Adrenal gland (tissue), 12 donors: ENCODE measurements around the gene ABHD14A. TPM values are rescaled to one million over a fixed set of nuclear protein-coding genes. Genes with fewer than 3 reads are reported as not detected.

Experiments
- DNase-seq, 7 donors: peaks; one replicate each; pipeline ENCODE4 v3.0.0-alpha.2; 2019 to 2020
- H3K27ac ChIP-seq, 5 donors: fragments of 200-600 bp; sonication (generic) in 4 of 5; 1 replicate in 3 of 5; 2 replicates in 2 of 5; pipeline versions ENCODE4 v1.5.1 to v1.8.0; 2016 to 2020; ENCODE audit warnings: mild to moderate bottlenecking in 1 of 5
- H3K27me3 ChIP-seq: fragments of 200-600 bp; 2 replicates; pipeline ENCODE4 v1.8.0; 2021
- H3K36me3 ChIP-seq, 2 donors: fragments of 200-600 bp; replicated peaks in 1 of 2; 1 replicate in 1 of 2; 2 replicates in 1 of 2; pipeline versions ENCODE4 v1.5.1 to v1.8.0; 2018 to 2022
- H3K4me1 ChIP-seq, 2 donors: fragments of 200-600 bp; replicated peaks in 1 of 2; 1 replicate in 1 of 2; 2 replicates in 1 of 2; pipeline versions ENCODE4 v1.5.1 to v1.8.0; 2018 to 2021
- H3K4me3 ChIP-seq, 4 donors: fragments of 200-600 bp; sonication (generic) in 3 of 4; one replicate each; pipeline ENCODE4 v1.5.1; 2016 to 2018
- H3K9me3 ChIP-seq, 3 donors: fragments of 200-600 bp; sonication (generic) in 1 of 3; replicated peaks in 1 of 3; 1 replicate in 2 of 3; 2 replicates in 1 of 3; pipeline versions ENCODE4 v1.5.1 to v1.8.0; 2016 to 2021
- CTCF ChIP-seq, 6 experiments: fragments of 450-650 bp in 4 of 6; fragments of 200-600 bp in 2 of 6; sonication (generic) in 1 of 6; IDR thresholded peaks; 1 replicate in 5 of 6; 2 replicates in 1 of 6; pipeline versions ENCODE4 v1.5.1 to v1.8.0; 2016 to 2021; ENCODE audit warnings: antibody characterized with exemption in 6 of 6, mild to moderate bottlenecking in 2 of 6, moderate library complexity in 1 of 6
- POLR2A ChIP-seq, 2 donors: fragments of 450-650 bp; IDR thresholded peaks; one replicate each; pipeline ENCODE4 v1.6.1; 2017; ENCODE audit warnings: antibody characterized with exemption in 2 of 2, mild to moderate bottlenecking in 2 of 2, moderate library complexity in 1 of 2
- WGBS, 4 donors: extraction: QIAGEN DNeasy Blood & Tissue Kit in 2 of 4; methylation state at CpG; one replicate each; pipeline versions ENCODE4 v1.1.5 to v1.1.7; 2013 to 2017; 5-methylcytosine and 5-hydroxymethylcytosine counted together
- intact Hi-C, 2 donors: fragments of 100-400 bp; cut with DNase I; formaldehyde crosslinking; loops; one replicate each; pipeline versions ENCODE4 v1.14.1 to v1.15.0; 2022 to 2023
- polyA plus RNA-seq, 3 donors: library from polyadenylated mRNA; stranded (reverse); fragments of 200-250 nt in 2 of 3; fragments of 350-450 nt in 1 of 3; fragmentation: Illumina TruSeq in 1 of 3; extraction: RNeasy Lipid Tissue Mini Kit (QIAGEN cat#74804) in 1 of 3; gene quantifications; one replicate each; pipeline ENCODE4 v1.2.3, GENCODE V29; 2013 to 2014
- total RNA-seq, 9 donors: library from RNA; depleted of rRNA in 4 of 9; stranded (reverse); fragments of >200 nt in 4 of 9; fragments of 120-200 nt in 1 of 9; fragmentation: NEBNext Ultra II Directional in 1 of 9; extraction: Animal tissue kit (Norgen Biotek cat#: 25700) in 1 of 9; gene quantifications; one replicate each; pipeline versions ENCODE4 v1.1.0 to v1.2.4, GENCODE V29; 2013 to 2023
- donor health status: healthy with polysubstance abuse.
- donor health status: Bipolar disorder and iron deficiency.
- donor health status: DM: yes; HTN: yes; CAD: no.
- donor health status: DM: no; HTN: no; CAD: no.
- donor health status: DM: no; HTN: no; CAD: no.
- donor health status: DM: yes; HTN: yes; CAD: no.

ABHD14A gene
- total and polyA plus RNA-seq, 12 donors: 29.3 to 162 (median 77.1) TPM

- Histone ChIP-seq H3K27ac (peak overlapping the region in 3 of 5 donors; percentile 61 to 89 (median 74)), H3K4me3 (peak overlapping the region; percentile 13 to 87 (median 56)), H3K9me3 (no peaks in the 10 kb centered on the region), H3K4me1 (peaks cover 31 to 37% of the 10 kb centered on the region in 2 donors), H3K36me3 (peaks cover 0 to 29% of the 10 kb centered on the region in 2 donors), H3K27me3 (no peaks in the 10 kb centered on the region)
- peak in 2 of 7 donors; percentile 10 to 19 for DNase-seq
- WGBS, 4 donors: 26 to 32% (median 28%) methylated on average over 13 of the region's 13 CpGs
- intact Hi-C loops: loop anchor here in 1 of 2 donors (10.0 kb wide), 1 partner anchor 54 kb away; the partner anchor contains the start of gene RPL29
- TF ChIP-seq POLR2A (IDR thresholded peaks at IDR 0.05) (no peak), CTCF (IDR thresholded peaks at IDR 0.05) (no peak)
These were observed 34.0 kb upstream of the ABHD14A start for GRCh38 chr3:51940648-51941462.

GRCh38 chr3:51941463-51941797 is 33.4 kb upstream of the ABHD14A start:
- intact Hi-C loops: loop anchor here in 1 of 2 donors (10.0 kb wide), 1 partner anchor 53 kb away; the partner anchor contains the start of gene RPL29
- H3K36me3 ChIP-seq: peaks cover 0 to 28% of the 10 kb centered on the region in 2 donors

GRCh38 chr3:51941798-51942602 is 32.9 kb upstream of the ABHD14A start, which contains the start of the genes PARP3 and RRP9:
PARP3 (plus strand) TSS chr3:51942363; CDS start chr3:51943356, 993 bp downstream.
RRP9 (minus strand) TSS chr3:51941904; CDS start chr3:51941867, 37 bp downstream.
- Histone ChIP-seq H3K27me3 (no peaks in the 10 kb centered on the region), H3K4me3 (peak within 1 kb of the TSS; percentile 13 to 87 (median 56)), H3K9me3 (no peaks in the 10 kb centered on the region), H3K36me3 (peaks cover 0 to 22% of the 10 kb centered on the region in 2 donors), H3K27ac (peak within 1 kb of the TSS; percentile 97 to 99 (median 98)), H3K4me1 (peaks cover 31 to 37% of the 10 kb centered on the region in 2 donors)
- intact Hi-C loops: loop anchor here in 1 of 2 donors (10.0 kb wide), 1 partner anchor 53 kb away; the partner anchor contains the start of gene RPL29
- TF ChIP-seq CTCF (IDR thresholded peaks at IDR 0.05) (peak; percentile 99 to 100 (median 100)), POLR2A (IDR thresholded peaks at IDR 0.05) (peak; percentile 51 to 77)
- peak; percentile 99 to 100 (median 100) for DNase-seq
- WGBS, 4 donors: 0 to 1% (median 0%) methylated on average over 18 to 67 of the region's 67 CpGs; no CpG with 5 or more reads in 1 of the 4 donors

More at GRCh38 chr3:51941463-51941797, 33.4 kb upstream of the ABHD14A start:
- WGBS, 4 donors: 0% methylated on average over 3 to 20 of the region's 20 CpGs
- Histone ChIP-seq H3K9me3 (no peaks in the 10 kb centered on the region), H3K27me3 (no peaks in the 10 kb centered on the region), H3K4me3 (peak overlapping the region; percentile 13 to 87 (median 56)), H3K4me1 (peaks cover 31 to 37% of the 10 kb centered on the region in 2 donors), H3K27ac (peak overlapping the region in 3 of 5 donors; percentile 61 to 89 (median 74))
- no peak for TF ChIP-seq CTCF (IDR thresholded peaks at IDR 0.05)
- peak in 1 of 2 donors; percentile 30 for TF ChIP-seq POLR2A (IDR thresholded peaks at IDR 0.05)
- no peak for DNase-seq
